H1 (cell line): Measurements from ENCODE around the gene PCID2. TPM values are rescaled to one million over a fixed set of nuclear protein-coding genes. Genes with fewer than 3 reads are reported as not detected.

Source experiments
- CEBPB ChIP-seq: IDR thresholded peaks from 2 replicates; pipeline ENCODE4 v1.6.1; 2012; ENCODE audit warnings: low read depth, low read length
- SAP30 ChIP-seq: fragments of 300-600 bp; sonication (generic); IDR thresholded peaks from 2 replicates; pipeline ENCODE4 v1.7.1; 2012; ENCODE audit warnings: low read length, moderate library complexity, mild to moderate bottlenecking, inconsistent platforms; ENCODE audit not compliant: insufficient read depth, insufficient replicate concordance
- SUZ12 ChIP-seq: fragments of 200-600 bp; sonication (generic); IDR thresholded peaks from 2 replicates; pipeline ENCODE4 v1.6.1; 2012; ENCODE audit warnings: mild to moderate bottlenecking, inconsistent platforms, low read length, moderate library complexity, mixed read lengths
- polyA plus RNA-seq, 7 experiments: library from polyadenylated mRNA; depleted of rRNA in 3 of 7; stranded (reverse) in 5 of 7; unstranded in 2 of 7; fragments of >200 nt in 5 of 7; fragments of 200-250 nt in 2 of 7; gene quantifications; 1 replicate in 5 of 7; 2 replicates in 1 of 7; 4 replicates in 1 of 7; pipeline versions ENCODE4 v1.2.1 to v1.2.3, GENCODE V29; 2011 to 2013; ENCODE audit warnings: missing spikeins in 2 of 7, mixed read lengths in 2 of 7
- total RNA-seq: library from RNA; stranded (reverse); fragmentation: NEBNext Ultra II Directional; extraction: Animal tissue kit (Norgen Biotek cat#: 25700); gene quantifications from 2 replicates; pipeline ENCODE4 v1.2.1, GENCODE V29; 2021

PCID2 gene
- total and polyA plus RNA-seq, 2 of the 8 experiments (the other 6 are each of a cell fraction or from before 2014, with no cell fraction given) = 72.4 to 72.8 TPM

DNA sequence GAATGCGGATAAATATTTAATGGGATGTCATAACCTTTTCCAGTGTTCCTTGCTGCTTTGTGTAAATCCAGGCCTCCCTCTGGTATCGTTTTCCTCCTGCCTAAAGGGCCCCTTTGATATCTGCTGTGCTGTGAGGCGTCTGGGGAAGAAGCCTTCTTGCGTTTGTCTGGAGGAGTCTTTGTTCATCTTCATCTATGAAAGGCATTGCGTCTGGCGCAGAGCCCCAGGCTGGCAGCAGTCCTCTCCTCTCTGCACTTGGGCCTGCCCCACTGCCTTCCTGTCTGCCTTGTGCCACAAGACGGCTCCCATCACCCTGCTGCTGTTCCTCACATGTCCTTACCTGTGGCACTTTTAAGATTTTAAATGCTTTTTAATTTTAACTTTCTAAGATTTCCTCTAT, 40.3 kb downstream of the PCID2 start (continued):
- no peak for TF ChIP-seq CEBPB
- TF ChIP-seq SUZ12 = no peak
- no peak for TF ChIP-seq SAP30
